GM13977 (cell line): ENCODE results near the gene GPR45.

Experiments used
- DNase-seq: peaks from one replicate; pipeline ENCODE4 v3.0.0; 2012; ENCODE audit warnings: low spot score
- CTCF ChIP-seq: IDR thresholded peaks from 2 replicates; pipeline ENCODE4 v1.5.1; 2012; ENCODE audit warnings: mild to moderate bottlenecking, control low read depth; ENCODE audit not compliant: insufficient read depth; ENCODE audit errors: extremely low read depth, missing control alignments
- in situ Hi-C: fragments of 300-500 bp; cut with MboI; formaldehyde crosslinking; loops from one replicate; pipeline ENCODE4 v1.12.0; 2022; ENCODE audit warnings: low sequenced_read_pairs, low pct_unique_long_range_greater_than_20kb, mixed read lengths, inconsistent platforms; ENCODE audit not compliant: unreplicated experiment

GPR45 gene

GRCh38 chr2:105241443-105241842, at the start of gene GPR45:
Gene GPR45, plus strand, starts transcription at chr2:105241743. Its CDS starts 116 bp downstream, at chr2:105241859.
- no peak for TF ChIP-seq CTCF
- in situ Hi-C loops = no loop called here
- DNase-seq = no peak

- DNase-seq = no peak
- no peak for TF ChIP-seq CTCF
- in situ Hi-C loops = no loop called here
Measured at GRCh38 chr2:105194022-105194675, 47.4 kb upstream of the GPR45 start.

GRCh38 chr2:105196651-105197050, 44.9 kb upstream of the GPR45 start:
- no peak for DNase-seq
- in situ Hi-C loops = no loop called here
- TF ChIP-seq CTCF = no peak

GRCh38 chr2:105215586-105216192, 25.9 kb upstream of the GPR45 start:
- peak; percentile 33 for DNase-seq
- TF ChIP-seq CTCF = no peak
- in situ Hi-C loops = no loop called here

- TF ChIP-seq CTCF = no peak
- in situ Hi-C loops = no loop called here
- no peak for DNase-seq
Measured at GRCh38 chr2:105220604-105221003, 20.9 kb upstream of the GPR45 start.

GRCh38 chr2:105224444-105224843, 17.1 kb upstream of the GPR45 start:
- in situ Hi-C loops = no loop called here
- no peak for TF ChIP-seq CTCF
- DNase-seq = no peak
